Left cardiac atrium (tissue), 4 donors: ENCODE results near the gene TP53BP1. TPM values are rescaled to one million over a fixed set of nuclear protein-coding genes. Genes with fewer than 3 reads are reported as not detected.

ENCODE experiments used
- ATAC-seq, 2 donors: fragments of 200-7000 bp; cut with Tn5 transposase; one replicate each; pipeline ENCODE4 v1.9.1; 2020; ENCODE audit warnings: mild to moderate bottlenecking in 2 of 2, moderate library complexity in 2 of 2
- DNase-seq: peaks from one replicate; pipeline ENCODE4 v3.0.0-alpha.2; 2020
- intact Hi-C, 2 donors: fragments of 100-400 bp; cut with DNase I; formaldehyde crosslinking; loops; one replicate each; pipeline versions ENCODE4 v1.14.1 to v1.15.1; 2022 to 2023
- total RNA-seq, 2 donors: library from RNA; stranded (reverse); fragmentation: NEBNext Ultra II Directional; extraction: Animal tissue kit (Norgen Biotek cat#: 25700); gene quantifications; one replicate each; pipeline ENCODE4 v1.2.1, GENCODE V29; 2021
- donor health status: DM: no; HTN: yes; CAD: no.
- donor health status: DM: no; HTN: yes; CAD: no; lungs with severe emphysema.
- donor health status: DM: yes; HTN: yes; CAD: no.
- donor health status: Dilated cardiomyopathy.

TP53BP1 gene
- total RNA-seq, 2 donors from 2014 or later, result 30.1 to 33.5 TPM

DNA sequence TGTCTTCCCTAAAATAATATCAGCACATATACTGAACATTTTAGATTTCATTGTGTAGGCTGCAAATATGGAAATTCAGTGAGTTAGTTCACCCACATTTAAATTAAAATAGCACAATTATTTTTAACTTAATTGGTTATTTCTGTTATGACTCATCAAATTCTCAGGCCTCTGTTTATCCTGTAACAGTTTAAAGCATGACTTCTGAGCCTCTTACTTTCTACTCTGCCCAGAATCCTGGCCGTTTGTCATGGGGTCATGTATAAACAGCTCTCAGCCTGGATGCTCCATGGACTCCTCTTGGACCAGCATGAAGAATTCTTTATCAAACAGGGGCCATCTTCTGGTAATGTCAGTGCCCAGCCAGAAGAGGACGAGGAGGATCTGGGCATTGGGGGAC, 109.9 kb downstream of the TP53BP1 start:
- intact Hi-C loops, result no loop called here
- ATAC-seq (no peak), DNase-seq (no peak)

DNA sequence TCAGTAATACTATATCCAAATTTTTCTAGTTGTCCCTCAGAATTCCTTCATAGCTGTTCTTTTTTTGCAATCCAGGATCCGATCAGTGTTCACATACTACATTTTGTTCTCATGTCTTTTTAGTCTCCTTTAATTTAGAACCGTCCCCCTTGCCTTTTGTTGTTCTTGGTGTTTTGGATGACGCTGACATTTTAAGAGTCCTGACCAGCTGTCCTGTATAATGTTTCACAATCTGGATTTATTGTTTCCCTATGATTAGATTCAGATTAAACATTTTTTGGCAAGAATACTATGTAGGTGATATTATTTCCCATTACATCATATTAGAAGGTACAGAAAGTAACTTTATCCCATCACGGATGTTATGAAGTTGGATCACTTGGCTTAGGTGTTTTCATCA, 110.6 kb downstream of the TP53BP1 start:
- intact Hi-C loops, result no loop called here
- DNase-seq, result no peak
- no peak for ATAC-seq

DNA sequence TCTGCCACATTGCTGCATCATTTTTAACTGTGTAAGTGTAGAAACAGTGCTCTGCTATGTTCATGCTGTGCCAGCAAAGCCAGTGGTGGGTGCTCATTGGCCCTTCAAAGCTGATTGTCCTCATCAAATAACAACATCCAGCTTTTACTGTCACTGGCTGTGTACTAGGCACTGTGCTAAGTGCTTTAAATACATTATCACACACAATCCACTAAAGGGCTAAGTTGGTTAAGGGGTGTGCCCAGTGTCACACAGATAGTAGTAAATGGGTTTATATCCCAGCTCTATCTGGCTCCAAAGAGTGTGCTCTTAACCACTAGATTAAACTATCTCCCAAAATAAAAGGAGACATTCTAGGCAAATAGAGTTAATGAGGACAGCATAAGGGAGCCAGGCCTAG, 114.4 kb downstream of the TP53BP1 start:
- ATAC-seq, result no peak
- intact Hi-C loops, result no loop called here
- no peak for DNase-seq

DNA sequence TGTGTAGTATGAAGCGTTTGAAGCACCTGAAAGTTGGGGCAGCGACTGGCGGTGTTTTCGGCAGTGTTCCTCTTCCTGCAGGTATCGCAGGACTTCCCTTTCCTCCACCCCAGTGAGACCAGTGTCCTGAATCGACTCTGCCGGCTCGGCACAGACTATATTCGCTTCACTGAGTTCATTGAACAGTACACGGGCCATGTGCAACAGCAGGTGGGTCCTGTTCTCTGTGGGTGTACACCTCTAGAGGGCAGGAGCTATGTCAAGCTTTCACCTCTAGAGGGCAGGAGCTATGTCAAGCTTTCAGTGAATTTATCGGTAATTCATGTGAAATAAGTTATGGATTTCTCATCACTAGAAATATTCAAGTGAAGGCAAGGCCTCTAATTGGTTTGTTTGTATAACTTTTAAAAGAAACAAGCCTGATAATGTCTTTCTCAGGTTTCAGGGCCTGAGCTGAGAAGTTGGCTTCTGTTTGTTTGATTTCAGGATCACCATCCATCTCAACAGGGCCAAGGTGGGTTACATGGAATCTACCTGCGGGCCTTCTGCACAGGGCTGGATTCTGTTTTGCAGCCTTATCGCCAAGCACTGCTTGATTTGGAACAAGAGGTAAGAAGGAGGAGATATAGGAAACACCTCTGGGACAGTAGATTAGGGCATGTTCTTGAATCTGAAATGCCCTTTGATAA, 116.8 kb downstream of the TP53BP1 start:
- ATAC-seq, result peak in 1 of 2 donors; percentile 33
- intact Hi-C loops, result no loop called here

DNA sequence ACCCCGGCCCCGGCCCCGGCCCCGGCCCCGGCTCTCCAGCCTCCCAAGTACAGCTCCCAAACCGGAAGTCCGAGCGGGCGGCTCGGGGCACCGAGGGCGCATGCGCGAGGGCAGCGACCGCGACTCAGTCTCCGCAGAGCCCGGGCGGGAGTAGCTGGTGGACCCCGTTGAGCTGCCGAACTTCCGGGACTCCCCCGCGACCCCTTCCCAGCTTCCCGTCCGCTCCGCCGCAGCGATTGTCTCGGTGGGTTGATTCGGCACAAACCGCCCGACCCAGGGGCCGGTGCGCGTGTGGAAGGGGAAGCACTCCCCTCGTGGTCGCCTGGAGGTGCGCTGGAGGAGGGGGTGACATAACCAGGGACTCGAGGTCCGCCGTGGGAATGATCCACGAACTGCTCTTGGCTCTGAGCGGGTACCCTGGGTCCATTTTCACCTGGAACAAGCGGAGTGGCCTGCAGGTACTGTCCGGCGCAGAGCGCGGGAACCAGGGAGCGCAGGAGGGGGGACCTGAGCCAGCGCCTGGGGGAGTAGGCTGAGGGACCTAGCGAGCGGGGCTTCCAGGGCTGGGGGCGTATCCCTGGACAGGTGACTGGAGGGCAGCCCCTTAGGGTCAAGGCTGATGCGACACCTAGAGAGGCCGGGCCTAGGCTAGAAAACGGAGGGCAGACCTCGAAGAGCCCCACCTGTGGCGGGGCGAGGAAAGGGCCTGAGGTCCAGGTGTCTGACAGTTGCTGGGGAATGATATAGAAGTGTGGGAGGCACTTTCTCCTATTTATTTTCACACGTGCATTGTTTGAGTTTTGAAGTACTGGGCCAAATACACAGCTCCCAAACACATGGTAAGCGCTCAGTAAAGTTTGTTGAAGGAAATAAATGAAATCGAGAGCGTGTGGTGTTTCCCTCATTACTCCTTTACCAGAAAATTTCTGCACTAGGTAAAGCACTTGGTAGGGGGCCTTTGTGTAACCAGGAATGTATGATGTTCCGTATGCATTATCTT, 121.7 kb downstream of the TP53BP1 start, which contains the start of the genes TUBGCP4 and ZSCAN29:
Gene TUBGCP4 (plus strand): TSS at position 127 of the 1,000 bp plus-strand sequence. CDS start 254 bp downstream, at position 381.
Gene ZSCAN29 (minus strand): TSS at position 69 of the 1,000 bp plus-strand sequence. CDS start 1,130 bp downstream, outside the sequence.
- peak; percentile 85 for DNase-seq
- intact Hi-C loops, result loop anchor here in 1 of 2 donors (5.0 kb wide), 1 partner anchor 39 kb away; the partner anchor contains the start of gene LCMT2
- peak; percentile 97 to 98 for ATAC-seq

More for the DNA sequence above, 116.8 kb downstream of the TP53BP1 start:
- DNase-seq, result no peak

DNA sequence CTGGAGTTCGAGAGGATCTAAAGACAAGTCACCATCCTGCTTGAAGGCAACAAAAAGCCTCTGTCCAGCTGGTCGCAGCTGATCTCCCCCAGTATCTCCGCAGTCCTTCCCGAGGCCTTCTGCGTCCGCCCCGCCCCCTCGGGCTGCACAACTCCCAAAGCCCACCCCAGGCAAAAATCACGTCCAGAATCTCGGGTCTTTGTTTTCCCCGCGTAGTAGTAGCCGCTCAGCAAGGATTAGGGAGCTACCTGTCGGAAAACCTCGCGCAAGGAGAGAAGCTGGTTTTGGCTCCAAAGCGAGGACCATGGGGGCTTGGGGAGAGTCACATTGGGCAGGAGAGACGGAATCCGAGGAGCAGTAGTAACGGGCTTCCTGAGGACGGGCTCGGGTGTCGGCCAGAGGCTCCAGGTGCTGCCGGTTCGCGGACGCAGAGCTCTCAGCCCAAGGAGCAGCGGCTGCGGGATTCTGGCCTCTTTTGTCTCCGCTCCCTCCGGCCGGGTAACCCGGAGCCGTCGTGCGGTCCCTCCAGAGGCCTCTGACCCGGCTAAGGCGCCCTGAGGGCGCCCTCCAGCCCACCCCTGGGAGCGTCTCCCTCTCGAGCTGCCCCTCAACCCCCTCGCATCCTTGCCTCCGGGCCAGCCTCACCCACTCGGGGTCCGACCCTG, 122.5 kb downstream of the TP53BP1 start:
- intact Hi-C loops, result loop anchor here in 1 of 2 donors (5.0 kb wide), 1 partner anchor 38 kb away; the partner anchor contains the start of gene LCMT2
- DNase-seq (peak; percentile 25), ATAC-seq (peak; percentile 64 to 80)

DNA sequence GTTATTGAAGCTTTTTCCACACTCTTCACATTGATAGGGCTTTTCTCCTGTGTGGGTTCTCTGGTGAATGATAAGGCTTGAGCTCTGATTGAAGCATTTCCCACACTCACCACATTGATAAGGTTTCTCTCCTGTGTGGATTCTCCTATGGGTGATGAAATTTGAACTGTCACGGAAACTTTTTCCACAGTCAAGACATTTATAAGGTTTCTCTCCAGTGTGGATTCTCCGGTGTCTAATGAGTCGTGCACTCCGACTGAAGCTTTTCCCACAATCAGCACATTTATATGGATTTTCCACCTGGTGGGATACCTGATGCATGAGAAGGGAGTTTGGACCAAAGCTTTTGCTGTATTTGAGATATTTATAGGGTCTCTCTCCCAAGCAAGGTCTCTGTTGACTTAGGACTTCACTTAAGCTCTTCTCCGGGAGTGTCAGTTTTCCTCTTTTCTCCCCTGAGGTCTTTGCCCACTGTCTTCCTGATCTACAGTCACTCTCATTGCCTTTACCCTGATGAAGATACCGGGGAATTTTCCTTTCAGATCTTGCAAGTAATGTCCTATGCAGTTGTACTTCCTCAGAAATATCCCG, 131.5 kb downstream of the TP53BP1 start:
- ATAC-seq (no peak), DNase-seq (no peak)
- intact Hi-C loops, result no loop called here

DNA sequence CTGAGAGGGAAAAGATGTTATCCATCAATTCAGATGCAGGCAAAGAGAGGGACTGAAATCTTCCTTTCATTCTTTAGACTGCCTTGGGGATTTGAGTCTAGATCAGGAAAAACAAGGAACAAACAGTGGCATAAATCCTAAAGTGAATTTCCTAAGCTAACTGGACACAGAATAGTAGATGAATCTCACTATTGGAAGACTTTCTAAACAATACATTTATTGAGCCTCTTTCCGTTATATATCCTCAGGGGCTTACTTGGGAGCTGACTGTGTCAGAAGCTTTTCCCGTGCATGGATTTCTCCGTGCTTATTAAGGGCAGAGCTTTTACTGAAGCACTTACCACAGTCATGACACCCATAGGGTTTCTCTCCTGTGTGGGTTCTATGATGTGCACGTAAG, 132.1 kb downstream of the TP53BP1 start:
- DNase-seq (no peak), ATAC-seq (no peak)
- intact Hi-C loops, result no loop called here

Other genes with a start within 250 kb of the TP53BP1 start
- gene TGM5, start 226.2 kb downstream of the TP53BP1 start, total RNA-seq, result not detected
- not detected for gene TGM7, start 190.9 kb downstream of the TP53BP1 start, total RNA-seq
- gene LCMT2, start 162.6 kb downstream of the TP53BP1 start, total RNA-seq, result 10 to 100 TPM in 1 of 2 donors, 1 to 10 TPM in 1; 7.5 to 10.9 TPM
- gene ZSCAN29, start 122.1 kb downstream of the TP53BP1 start, total RNA-seq, result 10 to 100 TPM; 13.2 to 15.3 TPM
- gene TUBGCP4, start 122.1 kb downstream of the TP53BP1 start, total RNA-seq, result 10 to 100 TPM; 11.3 to 12.6 TPM
- gene MAP1A, start 24.5 kb upstream of the TP53BP1 start, total RNA-seq, result 10 to 100 TPM; 23.8 to 24.5 TPM
- 10 to 100 TPM; 19.4 to 22.3 TPM for gene PPIP5K1, start 97.1 kb upstream of the TP53BP1 start, total RNA-seq
- 1 to 10 TPM; 3.7 to 5.5 TPM for gene CKMT1B, start 100.9 kb upstream of the TP53BP1 start, total RNA-seq
- under 1 TPM; 0.12 to 0.18 TPM for gene STRC, start 125.6 kb upstream of the TP53BP1 start, total RNA-seq
- 1 to 10 TPM; 1.1 to 2.1 TPM for gene CATSPER2, start 155.7 kb upstream of the TP53BP1 start, total RNA-seq
- gene CKMT1A, start 200.7 kb upstream of the TP53BP1 start, total RNA-seq, result 1 to 10 TPM; 1.7 to 3.8 TPM